Keratinocyte (primary cell): ENCODE data around the gene TNFAIP8L2. TPM values are rescaled to one million over a fixed set of nuclear protein-coding genes. Genes with fewer than 3 reads are reported as not detected.

Experiments used
- DNase-seq: peaks from one replicate; pipeline ENCODE4 v3.0.0-alpha.2; 2011; ENCODE audit warnings: low read depth, missing footprints, low spot score
- FAIRE-seq: peaks from 2 replicates; lab custom pipeline; 2011; peaks lifted over from hg19 to GRCh38; lab: Jason Lieb, UNC
- H2AFZ ChIP-seq: 2 replicates; pipeline ENCODE4 v1.6.0; 2012; ENCODE audit warnings: low read length, control low read depth, inconsistent platforms; ENCODE audit not compliant: control insufficient read depth
- H3K27ac ChIP-seq: 2 replicates; pipeline ENCODE4 v1.5.1; 2011; ENCODE audit warnings: low read length; ENCODE audit not compliant: control insufficient read depth, insufficient read depth
- H3K27me3 ChIP-seq: 3 replicates; pipeline ENCODE4 v1.6.0; 2011; ENCODE audit warnings: low read length; ENCODE audit not compliant: control insufficient read depth, insufficient read depth; ENCODE audit errors: extremely low read depth
- H3K36me3 ChIP-seq, 2 experiments: 2 replicates in 1 of 2; 3 replicates in 1 of 2; pipeline ENCODE4 v1.5.1; 2011; ENCODE audit warnings: low read length in 2 of 2, mild to moderate bottlenecking in 1 of 2; ENCODE audit not compliant: control insufficient read depth in 2 of 2, insufficient read depth in 2 of 2; ENCODE audit errors: extremely low read depth in 1 of 2
- H3K4me1 ChIP-seq: 3 replicates; pipeline ENCODE4 v1.5.1; 2011; ENCODE audit warnings: low read length; ENCODE audit not compliant: control insufficient read depth, insufficient read depth; ENCODE audit errors: extremely low read depth
- H3K4me2 ChIP-seq: 3 replicates; pipeline ENCODE4 v1.6.0; 2011; ENCODE audit warnings: low read depth, low read length; ENCODE audit not compliant: control insufficient read depth, insufficient read depth; ENCODE audit errors: extremely low read depth
- H3K4me3 ChIP-seq, 3 experiments: fragments of 200-600 bp in 1 of 3; sonication (generic) in 1 of 3; 2 replicates in 2 of 3; 3 replicates in 1 of 3; pipeline ENCODE4 v1.5.1; 2011 to 2016; ENCODE audit warnings: low read length in 3 of 3, mild to moderate bottlenecking in 3 of 3, control low read depth in 2 of 3, inconsistent platforms in 1 of 3, low read depth in 1 of 3, mixed read lengths in 1 of 3, mixed run types in 1 of 3, moderate library complexity in 1 of 3; ENCODE audit not compliant: control insufficient read depth in 2 of 3, insufficient read depth in 2 of 3; ENCODE audit errors: extremely low read depth in 1 of 3
- H3K79me2 ChIP-seq: 2 replicates; pipeline ENCODE4 v1.6.0; 2012; ENCODE audit warnings: low read length; ENCODE audit not compliant: control insufficient read depth, insufficient read depth
- H3K9ac ChIP-seq: 3 replicates; pipeline ENCODE4 v1.6.0; 2011; ENCODE audit warnings: low read length; ENCODE audit not compliant: control insufficient read depth, insufficient read depth; ENCODE audit errors: extremely low read depth
- H3K9me1 ChIP-seq: 3 replicates; pipeline ENCODE4 v1.6.0; 2011; ENCODE audit warnings: low read length; ENCODE audit not compliant: control insufficient read depth, insufficient read depth; ENCODE audit errors: extremely low read depth
- H3K9me3 ChIP-seq: 2 replicates; pipeline ENCODE4 v1.5.1; 2012; ENCODE audit warnings: low read depth, low read length; ENCODE audit not compliant: control insufficient read depth
- H4K20me1 ChIP-seq: 3 replicates; pipeline ENCODE4 v1.6.0; 2011; ENCODE audit warnings: low read length; ENCODE audit not compliant: control insufficient read depth, insufficient read depth; ENCODE audit errors: extremely low read depth
- EZH2 ChIP-seq: IDR thresholded peaks from one replicate; pipeline ENCODE4 v1.6.1; 2012; ENCODE audit warnings: inconsistent platforms, mild to moderate bottlenecking, low read length, moderate library complexity
- dilution Hi-C: fragments of 300-500 bp; cut with MboI; formaldehyde crosslinking; loops from one replicate; pipeline ENCODE4 v1.7.0; 2020; ENCODE audit warnings: low sequenced_read_pairs; ENCODE audit not compliant: extremely low pct_ligation_motif_present
- polyA plus RNA-seq, 5 experiments: library from polyadenylated mRNA; depleted of rRNA in 3 of 5; stranded (reverse) in 3 of 5; stranded (forward) in 1 of 5; unstranded in 1 of 5; fragments of >200 nt; gene quantifications; 1 replicate in 1 of 5; 2 replicates in 3 of 5; 3 replicates in 1 of 5; pipeline versions ENCODE4 v1.2.1 to v1.2.3, GENCODE V29; 2011 to 2012; ENCODE audit warnings: missing spikeins in 2 of 5, low read depth in 1 of 5, low replicate concordance in 1 of 5
- TF ChIP-seq, protein P1 (sequence below), 3 experiments: IDR thresholded peaks in 1 of 3; conservative IDR thresholded peaks in 1 of 3; optimal IDR thresholded peaks in 1 of 3; 2 replicates in 2 of 3; 3 replicates in 1 of 3; pipeline versions ENCODE3 to v1.5.1; 2011; ENCODE audit warnings: low read length in 3 of 3, mild to moderate bottlenecking in 3 of 3, moderate library complexity in 2 of 3, control low read depth in 1 of 3, inconsistent platforms in 1 of 3; ENCODE audit not compliant: insufficient read depth in 2 of 3; ENCODE audit errors: extremely low read depth in 1 of 3

The TNFAIP8L2 gene
- polyA plus RNA-seq, 1 donor (not counting 4 experiments of a cell fraction or from before 2014, with no cell fraction given), result not detected

DNA sequence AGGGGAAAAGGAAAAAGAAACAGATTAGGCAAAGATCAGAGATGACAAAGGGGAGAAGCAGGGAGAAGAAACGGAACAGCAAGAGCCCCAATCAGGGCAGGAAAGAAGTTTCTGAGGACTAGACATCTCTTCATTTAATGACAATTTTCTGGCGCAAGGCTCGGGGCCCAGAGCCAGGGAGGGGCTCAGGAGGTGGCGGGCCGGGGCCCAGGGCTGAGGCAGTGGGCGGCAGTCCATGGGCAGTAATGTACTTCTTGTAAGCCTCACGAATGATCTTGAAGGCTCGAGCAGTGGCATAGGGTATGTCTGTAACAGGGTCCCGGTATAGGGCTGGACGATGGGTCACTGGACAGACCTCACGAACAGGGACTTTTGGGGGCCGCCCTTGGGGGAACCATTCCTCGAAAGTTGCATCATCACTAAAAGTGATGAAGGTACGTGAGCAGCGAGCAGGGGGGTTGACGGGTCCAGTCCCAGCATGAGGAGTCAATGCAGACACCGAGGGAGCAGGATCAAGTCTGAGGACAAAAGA lies 20.1 kb downstream of the TNFAIP8L2 start:
- no peak overlapping the region for H3K4me3 ChIP-seq
- peaks cover 9% of the 10 kb centered on the region for H3K4me1 ChIP-seq
- H3K9me1 ChIP-seq, result no peaks in the 10 kb centered on the region
- peaks cover 21 to 43% of the 10 kb centered on the region in 2 experiments for H3K36me3 ChIP-seq
- dilution Hi-C loops, result no loop called here
- no peaks in the 10 kb centered on the region for H4K20me1 ChIP-seq
- no peaks in the 10 kb centered on the region for H3K79me2 ChIP-seq
- DNase-seq, result no peak
- H3K9ac ChIP-seq, result no peak overlapping the region
- H2AFZ ChIP-seq, result no peak overlapping the region
- no peak for TF ChIP-seq EZH2
- TF ChIP-seq, protein P1, sequence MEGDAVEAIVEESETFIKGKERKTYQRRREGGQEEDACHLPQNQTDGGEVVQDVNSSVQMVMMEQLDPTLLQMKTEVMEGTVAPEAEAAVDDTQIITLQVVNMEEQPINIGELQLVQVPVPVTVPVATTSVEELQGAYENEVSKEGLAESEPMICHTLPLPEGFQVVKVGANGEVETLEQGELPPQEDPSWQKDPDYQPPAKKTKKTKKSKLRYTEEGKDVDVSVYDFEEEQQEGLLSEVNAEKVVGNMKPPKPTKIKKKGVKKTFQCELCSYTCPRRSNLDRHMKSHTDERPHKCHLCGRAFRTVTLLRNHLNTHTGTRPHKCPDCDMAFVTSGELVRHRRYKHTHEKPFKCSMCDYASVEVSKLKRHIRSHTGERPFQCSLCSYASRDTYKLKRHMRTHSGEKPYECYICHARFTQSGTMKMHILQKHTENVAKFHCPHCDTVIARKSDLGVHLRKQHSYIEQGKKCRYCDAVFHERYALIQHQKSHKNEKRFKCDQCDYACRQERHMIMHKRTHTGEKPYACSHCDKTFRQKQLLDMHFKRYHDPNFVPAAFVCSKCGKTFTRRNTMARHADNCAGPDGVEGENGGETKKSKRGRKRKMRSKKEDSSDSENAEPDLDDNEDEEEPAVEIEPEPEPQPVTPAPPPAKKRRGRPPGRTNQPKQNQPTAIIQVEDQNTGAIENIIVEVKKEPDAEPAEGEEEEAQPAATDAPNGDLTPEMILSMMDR (optimal IDR thresholded peaks at IDR 0.05 in 1 of 3, IDR thresholded peaks at IDR 0.05 in 1 of 3, conservative IDR thresholded peaks at IDR 0.05 in 1 of 3; ENCODE audit: extremely low read depth in 1 of 3, insufficient read depth in 2 of 3, low read length in 3 of 3), result no peak
- no peaks in the 10 kb centered on the region for H3K9me3 ChIP-seq
- H3K4me2 ChIP-seq, result no peak overlapping the region
- no peaks in the 10 kb centered on the region for H3K27me3 ChIP-seq
- no peak for FAIRE-seq
- H3K27ac ChIP-seq, result no peak overlapping the region

DNA sequence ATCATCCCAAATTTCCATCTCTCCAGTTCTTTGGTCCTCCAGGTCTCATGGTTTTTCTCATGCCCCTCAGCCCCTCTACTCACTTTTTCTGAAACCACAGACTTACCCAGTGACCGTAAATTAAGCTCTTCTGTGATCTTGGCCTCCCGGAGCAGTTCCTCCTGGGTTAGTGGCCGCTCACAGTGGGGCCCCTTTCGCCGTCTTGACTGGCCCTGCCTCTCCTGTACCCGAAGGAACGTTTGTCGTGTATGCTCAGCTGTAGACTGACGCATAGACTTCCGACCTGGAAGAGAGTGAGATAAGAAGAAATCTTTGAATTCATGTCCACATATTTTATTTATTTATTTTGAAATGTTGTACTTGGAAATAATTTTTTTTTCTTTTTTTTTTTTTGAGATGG lies 27.8 kb downstream of the TNFAIP8L2 start:
- no peak for FAIRE-seq
- H3K4me3 ChIP-seq, result no peak overlapping the region
- H3K36me3 ChIP-seq, result peaks cover 18 to 31% of the 10 kb centered on the region in 2 experiments

More for the DNA sequence above, 27.8 kb downstream of the TNFAIP8L2 start:
- Histone ChIP-seq H3K9me1 (no peaks in the 10 kb centered on the region), H4K20me1 (no peaks in the 10 kb centered on the region), H3K9ac (no peak overlapping the region), H3K79me2 (peaks cover 29% of the 10 kb centered on the region), H3K27ac (no peak overlapping the region), H3K9me3 (no peaks in the 10 kb centered on the region), H3K4me2 (no peak overlapping the region), H2AFZ (no peak overlapping the region), H3K27me3 (no peaks in the 10 kb centered on the region), H3K4me1 (peaks cover 19% of the 10 kb centered on the region)
- TF ChIP-seq, protein P1 (optimal IDR thresholded peaks at IDR 0.05 in 1 of 3, IDR thresholded peaks at IDR 0.05 in 1 of 3, conservative IDR thresholded peaks at IDR 0.05 in 1 of 3; ENCODE audit: extremely low read depth in 1 of 3, insufficient read depth in 2 of 3, low read length in 3 of 3), result no peak
- no peak for TF ChIP-seq EZH2
- no peak for DNase-seq
- dilution Hi-C loops, result no loop called here
